K562 (cell line): ENCODE results near the gene MRNIP. TPM values are rescaled to one million over a fixed set of nuclear protein-coding genes. Genes with fewer than 3 reads are reported as not detected.

Experiments used
- DIDO1 ChIP-seq: fragments of 450-650 bp; IDR thresholded peaks from 2 replicates; pipeline ENCODE4 v1.6.1; 2016; ENCODE audit warnings: low read depth, missing biosample characterization, missing genetic modification characterization
- HDAC6 ChIP-seq: IDR thresholded peaks from 2 replicates; pipeline ENCODE4 v1.6.1; 2012; ENCODE audit warnings: low read depth, mild to moderate bottlenecking, control low read depth, inconsistent platforms, low read length, moderate library complexity
- HEY1 ChIP-seq: fragments of 250-450 bp; sonication (Bioruptor Pico); IDR thresholded peaks from 2 replicates; pipeline ENCODE4 v1.5.0; 2020; ENCODE audit warnings: mild to moderate bottlenecking, moderate library complexity, borderline replicate concordance
- MED1 ChIP-seq: sonication (generic); formaldehyde crosslinking; IDR thresholded peaks from 2 replicates; pipeline ENCODE4 v1.8.1; 2023; ENCODE audit warnings: missing genetic modification reagents, borderline replicate concordance
- NFIC ChIP-seq: fragments of 450-650 bp; IDR thresholded peaks from 2 replicates; pipeline ENCODE4 v1.6.1; 2017; ENCODE audit warnings: mild to moderate bottlenecking, inconsistent platforms
- POLR2G ChIP-seq: fragments of 200-400 bp; formaldehyde crosslinking; IDR thresholded peaks from 2 replicates; pipeline ENCODE4 v1.6.1; 2017; ENCODE audit warnings: low read depth, mild to moderate bottlenecking, antibody characterized with exemption, low read length, moderate library complexity
- RBM34 ChIP-seq: fragments of 200-400 bp; formaldehyde crosslinking; IDR thresholded peaks from 2 replicates; pipeline ENCODE4 v1.6.1; 2018; ENCODE audit warnings: low read length, borderline replicate concordance; ENCODE audit not compliant: insufficient read depth
- RFX1 ChIP-seq: fragments of 450-650 bp; IDR thresholded peaks from 2 replicates; pipeline ENCODE4 v1.6.1; 2016; ENCODE audit warnings: mild to moderate bottlenecking, moderate library complexity
- SMARCE1 ChIP-seq: fragments of 450-650 bp; IDR thresholded peaks from 2 replicates; pipeline ENCODE4 v1.7.1; 2016; ENCODE audit warnings: mild to moderate bottlenecking
- SMC3 ChIP-seq: conservative IDR thresholded peaks from 2 replicates; pipeline ENCODE4 v1.6.1; 2011; ENCODE audit warnings: low read depth, low read length, improper control_type of control experiment; ENCODE audit not compliant: insufficient read depth
- SUPT5H ChIP-seq: fragments of 450-650 bp; IDR thresholded peaks from 2 replicates; pipeline ENCODE4 v1.6.1; 2016
- TFAM ChIP-seq: fragments of 250-450 bp; sonication (Bioruptor Pico); conservative IDR thresholded peaks from 2 replicates; pipeline ENCODE4 v1.5.0; 2021; ENCODE audit warnings: mild to moderate bottlenecking, moderate library complexity
- ZNF232 ChIP-seq: sonication (generic); formaldehyde crosslinking; IDR thresholded peaks from 2 replicates; pipeline ENCODE4 v1.8.0; 2022; ENCODE audit warnings: mild to moderate bottlenecking, missing genetic modification reagents
- ZNF551 ChIP-seq: fragments of 250-450 bp; sonication (Bioruptor Pico); IDR thresholded peaks from 2 replicates; pipeline ENCODE4 v1.5.0; 2021; ENCODE audit warnings: mild to moderate bottlenecking, moderate library complexity
- ZNF76 ChIP-seq: fragments of 250-450 bp; sonication (Bioruptor Pico); IDR thresholded peaks from 2 replicates; pipeline ENCODE4 v1.4.0; 2020; ENCODE audit warnings: mild to moderate bottlenecking, moderate library complexity, borderline replicate concordance
- polyA plus RNA-seq, 8 experiments: library from polyadenylated mRNA; depleted of rRNA in 4 of 8; stranded (reverse) in 5 of 8; unstranded in 3 of 8; fragments of >200 nt; fragmentation: Nextera tagmentation in 2 of 8; fragmentation: Illumina TruSeq in 1 of 8; extraction: Ambion mirVana in 2 of 8; extraction: Trizol in 1 of 8; gene quantifications; 2 replicates each; pipeline versions ENCODE4 v1.2.1 to v1.2.3, GENCODE V29; 2011 to 2014; ENCODE audit warnings: inconsistent platforms in 1 of 8, missing spikeins in 1 of 8
- total RNA-seq, 7 experiments: library from RNA; depleted of rRNA in 6 of 7; stranded (reverse); fragments of >200 nt in 6 of 7; fragmentation: Illumina TruSeq in 2 of 7; extraction: Trizol in 2 of 7; gene quantifications; 2 replicates each; pipeline versions ENCODE4 v1.2.1 to v1.2.3, GENCODE V29; 2011 to 2021; ENCODE audit warnings: low replicate concordance in 1 of 7
- TF ChIP-seq, protein P1 (sequence below): sonication (generic); IDR thresholded peaks from 2 replicates; pipeline ENCODE4 v1.6.1; 2016
- TF ChIP-seq, protein P2 (sequence below), 2 experiments: fragments of 450-650 bp in 1 of 2; sonication (generic) in 1 of 2; formaldehyde crosslinking in 1 of 2; IDR thresholded peaks in 1 of 2; conservative IDR thresholded peaks in 1 of 2; 2 replicates each; pipeline versions ENCODE4 v1.6.1 to v1.8.1; 2016 to 2023; ENCODE audit warnings: mild to moderate bottlenecking in 2 of 2, moderate library complexity in 2 of 2, inconsistent platforms in 1 of 2, missing genetic modification reagents in 1 of 2
- TF ChIP-seq, protein P3 (sequence below): sonication (generic); formaldehyde crosslinking; IDR thresholded peaks from 2 replicates; pipeline ENCODE4 v1.8.1; 2023; ENCODE audit warnings: mild to moderate bottlenecking, missing genetic modification reagents
- TF ChIP-seq, protein P4 (sequence below): fragments of 250-450 bp; sonication (Bioruptor Pico); IDR thresholded peaks from 2 replicates; pipeline ENCODE4 v1.8.0; 2022; ENCODE audit warnings: inconsistent platforms
- TF ChIP-seq, protein P5 (sequence below): fragments of 450-650 bp; IDR thresholded peaks from 2 replicates; pipeline ENCODE4 v1.6.1; 2014; ENCODE audit warnings: low read depth, mild to moderate bottlenecking, moderate library complexity, borderline replicate concordance

The MRNIP gene
- total and polyA plus RNA-seq, 9 of the 15 experiments (the other 6 are each of a cell fraction or from before 2014, with no cell fraction given) = 3.6 to 39.0 (median 16.8) TPM

DNA sequence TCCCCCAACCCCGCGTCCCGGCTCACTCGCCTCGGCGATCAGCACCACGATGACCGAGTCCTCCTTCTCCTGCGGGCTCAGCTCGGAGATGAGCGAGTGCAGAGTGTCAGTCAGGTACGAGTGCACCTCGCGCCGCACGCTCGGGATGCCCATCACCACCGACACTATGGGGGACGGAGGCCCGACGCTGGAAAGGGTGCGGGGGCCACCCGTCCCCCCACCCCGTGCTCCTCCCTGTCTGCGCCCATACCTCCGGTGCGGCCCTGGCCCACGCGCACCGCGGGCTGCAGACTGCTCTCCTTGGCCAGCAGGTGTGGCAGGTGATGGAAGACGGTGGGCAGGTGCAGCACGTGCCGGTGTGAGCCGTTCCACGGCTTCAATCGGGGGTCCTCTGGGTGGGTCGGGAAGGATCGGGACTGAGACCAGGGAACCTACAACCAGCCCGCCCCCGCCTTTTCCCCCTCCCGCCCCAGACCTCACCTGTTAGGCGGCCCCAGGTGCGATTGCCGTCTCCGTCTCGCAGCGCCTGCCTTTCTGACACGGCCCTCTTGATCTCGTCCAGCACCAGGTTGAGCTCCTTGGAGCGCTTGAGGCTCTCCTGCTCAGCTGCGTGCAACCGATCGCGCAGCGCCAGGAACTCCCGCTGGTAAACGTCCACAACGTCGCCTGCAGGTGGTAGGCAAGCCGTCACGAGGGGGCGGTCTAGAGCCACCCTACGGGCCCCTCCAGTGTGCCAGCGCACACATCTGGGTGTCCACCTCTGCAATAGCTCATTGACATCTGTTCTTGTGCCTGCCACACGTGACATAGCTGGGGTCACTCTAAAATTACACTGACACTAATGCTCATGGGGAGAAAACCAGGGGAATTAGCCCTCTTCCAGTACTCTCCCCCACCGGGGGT, 57.1 kb downstream of the MRNIP start (continued):
- TF ChIP-seq, protein P1, sequence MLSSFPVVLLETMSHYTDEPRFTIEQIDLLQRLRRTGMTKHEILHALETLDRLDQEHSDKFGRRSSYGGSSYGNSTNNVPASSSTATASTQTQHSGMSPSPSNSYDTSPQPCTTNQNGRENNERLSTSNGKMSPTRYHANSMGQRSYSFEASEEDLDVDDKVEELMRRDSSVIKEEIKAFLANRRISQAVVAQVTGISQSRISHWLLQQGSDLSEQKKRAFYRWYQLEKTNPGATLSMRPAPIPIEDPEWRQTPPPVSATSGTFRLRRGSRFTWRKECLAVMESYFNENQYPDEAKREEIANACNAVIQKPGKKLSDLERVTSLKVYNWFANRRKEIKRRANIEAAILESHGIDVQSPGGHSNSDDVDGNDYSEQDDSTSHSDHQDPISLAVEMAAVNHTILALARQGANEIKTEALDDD = no peak
- no peak for TF ChIP-seq ZNF232 (CRISPR knock-in tag)
- TF ChIP-seq DIDO1 = no peak
- TF ChIP-seq ZNF76 (CRISPR knock-in tag) = no peak
- TF ChIP-seq, protein P2, sequence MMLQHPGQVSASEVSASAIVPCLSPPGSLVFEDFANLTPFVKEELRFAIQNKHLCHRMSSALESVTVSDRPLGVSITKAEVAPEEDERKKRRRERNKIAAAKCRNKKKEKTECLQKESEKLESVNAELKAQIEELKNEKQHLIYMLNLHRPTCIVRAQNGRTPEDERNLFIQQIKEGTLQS (IDR thresholded peaks at IDR 0.05) = peak; percentile 53; the same call in 1 of the 2 replicates
- TF ChIP-seq, protein P2 (CRISPR knock-in tag; conservative IDR thresholded peaks at IDR 0.05) = no peak
- no peak for TF ChIP-seq SMARCE1
- peak; percentile 67 for TF ChIP-seq POLR2G
- no peak for TF ChIP-seq SUPT5H
- TF ChIP-seq SMC3 = peak; percentile 32; the same call in 1 of the 2 replicates
- no peak for TF ChIP-seq TFAM
- TF ChIP-seq ZNF551 (CRISPR knock-in tag) = no peak
- TF ChIP-seq, protein P3, sequence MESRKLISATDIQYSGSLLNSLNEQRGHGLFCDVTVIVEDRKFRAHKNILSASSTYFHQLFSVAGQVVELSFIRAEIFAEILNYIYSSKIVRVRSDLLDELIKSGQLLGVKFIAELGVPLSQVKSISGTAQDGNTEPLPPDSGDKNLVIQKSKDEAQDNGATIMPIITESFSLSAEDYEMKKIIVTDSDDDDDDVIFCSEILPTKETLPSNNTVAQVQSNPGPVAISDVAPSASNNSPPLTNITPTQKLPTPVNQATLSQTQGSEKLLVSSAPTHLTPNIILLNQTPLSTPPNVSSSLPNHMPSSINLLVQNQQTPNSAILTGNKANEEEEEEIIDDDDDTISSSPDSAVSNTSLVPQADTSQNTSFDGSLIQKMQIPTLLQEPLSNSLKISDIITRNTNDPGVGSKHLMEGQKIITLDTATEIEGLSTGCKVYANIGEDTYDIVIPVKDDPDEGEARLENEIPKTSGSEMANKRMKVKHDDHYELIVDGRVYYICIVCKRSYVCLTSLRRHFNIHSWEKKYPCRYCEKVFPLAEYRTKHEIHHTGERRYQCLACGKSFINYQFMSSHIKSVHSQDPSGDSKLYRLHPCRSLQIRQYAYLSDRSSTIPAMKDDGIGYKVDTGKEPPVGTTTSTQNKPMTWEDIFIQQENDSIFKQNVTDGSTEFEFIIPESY (CRISPR knock-in tag) = peak; percentile 99
- no peak for TF ChIP-seq RFX1
- TF ChIP-seq, protein P4, sequence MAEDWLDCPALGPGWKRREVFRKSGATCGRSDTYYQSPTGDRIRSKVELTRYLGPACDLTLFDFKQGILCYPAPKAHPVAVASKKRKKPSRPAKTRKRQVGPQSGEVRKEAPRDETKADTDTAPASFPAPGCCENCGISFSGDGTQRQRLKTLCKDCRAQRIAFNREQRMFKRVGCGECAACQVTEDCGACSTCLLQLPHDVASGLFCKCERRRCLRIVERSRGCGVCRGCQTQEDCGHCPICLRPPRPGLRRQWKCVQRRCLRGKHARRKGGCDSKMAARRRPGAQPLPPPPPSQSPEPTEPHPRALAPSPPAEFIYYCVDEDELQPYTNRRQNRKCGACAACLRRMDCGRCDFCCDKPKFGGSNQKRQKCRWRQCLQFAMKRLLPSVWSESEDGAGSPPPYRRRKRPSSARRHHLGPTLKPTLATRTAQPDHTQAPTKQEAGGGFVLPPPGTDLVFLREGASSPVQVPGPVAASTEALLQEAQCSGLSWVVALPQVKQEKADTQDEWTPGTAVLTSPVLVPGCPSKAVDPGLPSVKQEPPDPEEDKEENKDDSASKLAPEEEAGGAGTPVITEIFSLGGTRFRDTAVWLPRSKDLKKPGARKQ = no peak
- TF ChIP-seq MED1 = no peak
- TF ChIP-seq HEY1 (CRISPR knock-in tag) = no peak
- TF ChIP-seq RBM34 = no peak
- TF ChIP-seq HDAC6 = no peak
- TF ChIP-seq NFIC = peak; percentile 27; the same call in 1 of the 2 replicates
- TF ChIP-seq, protein P5, sequence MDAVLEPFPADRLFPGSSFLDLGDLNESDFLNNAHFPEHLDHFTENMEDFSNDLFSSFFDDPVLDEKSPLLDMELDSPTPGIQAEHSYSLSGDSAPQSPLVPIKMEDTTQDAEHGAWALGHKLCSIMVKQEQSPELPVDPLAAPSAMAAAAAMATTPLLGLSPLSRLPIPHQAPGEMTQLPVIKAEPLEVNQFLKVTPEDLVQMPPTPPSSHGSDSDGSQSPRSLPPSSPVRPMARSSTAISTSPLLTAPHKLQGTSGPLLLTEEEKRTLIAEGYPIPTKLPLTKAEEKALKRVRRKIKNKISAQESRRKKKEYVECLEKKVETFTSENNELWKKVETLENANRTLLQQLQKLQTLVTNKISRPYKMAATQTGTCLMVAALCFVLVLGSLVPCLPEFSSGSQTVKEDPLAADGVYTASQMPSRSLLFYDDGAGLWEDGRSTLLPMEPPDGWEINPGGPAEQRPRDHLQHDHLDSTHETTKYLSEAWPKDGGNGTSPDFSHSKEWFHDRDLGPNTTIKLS = no peak
